Activated CD8-positive, alpha-beta T cell treated with anti-CD3 and anti-CD28 coated beads for 36 hours (primary cell): ENCODE data around the gene RFX2. TPM values are rescaled to one million over a fixed set of nuclear protein-coding genes. Genes with fewer than 3 reads are reported as not detected.
A peak's percentile ranks its signal among the peaks of the same experiment; 100 is the strongest.
"Not testable (repeated sequence)": the region's sequence is repeated elsewhere in the genome, so short reads cannot be mapped to it uniquely, and the experiment has no call there.

Source experiments
- ATAC-seq: fragments of 200-7000 bp; cut with Tn5 transposase; one replicate; pipeline ENCODE4 v1.10.0; 2021; ENCODE audit warnings: mild to moderate bottlenecking, moderate library complexity
- CTCF ChIA-PET: fragments of 350-600 bp; sonication (Branson Sonifier 250); formaldehyde crosslinking; loops from one replicate; lab custom pipeline; 2021; ENCODE audit warnings: antibody characterized with exemption; lab: Charles Lee
- POLR2A ChIA-PET: fragments of 350-600 bp; sonication (Branson Sonifier 250); formaldehyde crosslinking; loops from one replicate; lab custom pipeline; 2021; ENCODE audit warnings: antibody characterized with exemption; lab: Charles Lee
- DNase-seq: peaks from one replicate; pipeline ENCODE4 v3.0.0-alpha.2; 2020
- H3K27ac Mint-ChIP-seq: one replicate; pipeline ENCODE4 v1.8.0; 2021; ENCODE audit warnings: mild to moderate bottlenecking, mixed read lengths
- H3K27me3 Mint-ChIP-seq: one replicate; pipeline ENCODE4 v1.8.0; 2021; ENCODE audit warnings: mixed read lengths
- H3K36me3 Mint-ChIP-seq: one replicate; pipeline ENCODE4 v1.8.0; 2021; ENCODE audit warnings: low read depth, mixed read lengths
- H3K4me1 Mint-ChIP-seq: one replicate; pipeline ENCODE4 v1.8.0; 2021; ENCODE audit warnings: low read depth, mixed read lengths
- H3K4me3 Mint-ChIP-seq: one replicate; pipeline ENCODE4 v1.8.0; 2021; ENCODE audit warnings: mild to moderate bottlenecking, moderate library complexity, mixed read lengths
- H3K9me3 Mint-ChIP-seq: one replicate; pipeline ENCODE4 v1.8.0; 2021; ENCODE audit warnings: mixed read lengths
- intact Hi-C: fragments of 100-400 bp; cut with micrococcal nuclease; formaldehyde crosslinking; loops from one replicate; pipeline ENCODE4 v1.10.0; 2022
- total RNA-seq, 2 experiments: library from RNA; stranded (reverse); gene quantifications; one replicate each; pipeline ENCODE4 v1.2.3, GENCODE V29; 2021
- TF ChIP-seq, protein P1 (sequence below): fragments of 200-600 bp; IDR thresholded peaks from one replicate; pipeline ENCODE4 v1.8.0; 2022; ENCODE audit warnings: antibody characterized with exemption, mild to moderate bottlenecking

RFX2 gene
- total RNA-seq, 2 experiments from 2014 or later, result 8.9 to 10.5 TPM

DNA sequence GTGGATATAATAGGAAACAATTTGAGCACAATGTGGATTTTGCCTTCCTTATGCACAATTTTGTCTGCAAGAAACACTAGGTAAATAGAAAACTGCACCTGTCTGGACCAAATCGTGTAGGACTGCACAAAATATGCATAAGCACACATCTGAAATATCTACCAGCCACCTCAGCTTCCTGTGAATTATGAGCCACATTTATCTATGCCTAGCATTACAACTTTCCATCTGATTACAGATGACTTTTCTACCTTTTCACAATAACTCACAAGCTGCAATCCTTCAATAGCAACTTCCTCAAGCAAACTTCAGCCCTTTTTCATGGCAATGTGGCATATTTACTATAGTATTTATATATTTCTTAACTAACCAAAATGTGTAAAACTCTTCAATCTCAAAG lies 5.7 kb upstream of the RFX2 start:
- CTCF ChIA-PET, result interaction anchor here (2.0 to 8.2 kb wide), 3 partner anchors 11 to 68 kb away, joined by 4 to 45 read pairs (median 18); no protein-coding TSS in a partner anchor
- Mint-ChIP-seq H3K27ac (no peak overlapping the region), H3K9me3 (peaks cover 5% of the 10 kb centered on the region), H3K4me3 (no peak overlapping the region), H3K4me1 (peaks cover 6% of the 10 kb centered on the region), H3K36me3 (no peaks in the 10 kb centered on the region), H3K27me3 (no peaks in the 10 kb centered on the region)
- no peak for DNase-seq
- no peak for ATAC-seq
- TF ChIP-seq, protein P1, sequence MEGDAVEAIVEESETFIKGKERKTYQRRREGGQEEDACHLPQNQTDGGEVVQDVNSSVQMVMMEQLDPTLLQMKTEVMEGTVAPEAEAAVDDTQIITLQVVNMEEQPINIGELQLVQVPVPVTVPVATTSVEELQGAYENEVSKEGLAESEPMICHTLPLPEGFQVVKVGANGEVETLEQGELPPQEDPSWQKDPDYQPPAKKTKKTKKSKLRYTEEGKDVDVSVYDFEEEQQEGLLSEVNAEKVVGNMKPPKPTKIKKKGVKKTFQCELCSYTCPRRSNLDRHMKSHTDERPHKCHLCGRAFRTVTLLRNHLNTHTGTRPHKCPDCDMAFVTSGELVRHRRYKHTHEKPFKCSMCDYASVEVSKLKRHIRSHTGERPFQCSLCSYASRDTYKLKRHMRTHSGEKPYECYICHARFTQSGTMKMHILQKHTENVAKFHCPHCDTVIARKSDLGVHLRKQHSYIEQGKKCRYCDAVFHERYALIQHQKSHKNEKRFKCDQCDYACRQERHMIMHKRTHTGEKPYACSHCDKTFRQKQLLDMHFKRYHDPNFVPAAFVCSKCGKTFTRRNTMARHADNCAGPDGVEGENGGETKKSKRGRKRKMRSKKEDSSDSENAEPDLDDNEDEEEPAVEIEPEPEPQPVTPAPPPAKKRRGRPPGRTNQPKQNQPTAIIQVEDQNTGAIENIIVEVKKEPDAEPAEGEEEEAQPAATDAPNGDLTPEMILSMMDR, result no peak
- intact Hi-C loops, result no loop called here
- POLR2A ChIA-PET, result no interaction called here

DNA sequence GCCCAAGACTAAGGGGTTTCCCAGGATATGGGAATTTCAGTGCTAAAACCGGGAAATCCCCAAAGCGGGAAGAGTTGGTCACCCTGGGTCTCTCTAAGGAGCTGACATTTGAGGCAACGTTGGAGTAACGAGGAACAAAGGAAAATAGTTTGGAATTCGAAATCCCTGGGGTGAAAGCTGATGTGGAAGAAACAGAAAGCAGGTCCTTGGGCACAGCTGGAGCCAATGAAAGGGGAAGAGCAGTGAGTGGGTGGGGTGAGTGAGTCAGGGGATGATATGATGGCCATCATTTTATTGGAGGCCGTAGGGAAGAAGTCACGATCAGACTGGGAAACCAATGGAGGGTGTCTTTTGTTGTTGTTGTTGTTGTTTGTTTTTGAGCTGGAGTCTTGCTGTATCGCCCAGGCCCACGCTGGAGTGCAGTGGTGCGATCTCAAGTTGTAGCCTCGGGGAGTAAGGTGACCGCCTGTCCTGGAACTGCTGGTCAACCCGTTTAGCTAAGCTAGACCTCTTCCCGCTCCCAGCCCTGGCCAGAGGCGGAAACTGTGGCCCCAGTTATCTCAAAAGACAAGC lies 3.4 kb upstream of the RFX2 start:
- intact Hi-C loops, result no loop called here
- ATAC-seq (no peak), DNase-seq (no peak)
- TF ChIP-seq, protein P1, result no peak
- Mint-ChIP-seq H3K4me3 (no peak overlapping the region), H3K4me1 (peaks cover 14% of the 10 kb centered on the region), H3K27ac (no peak overlapping the region), H3K36me3 (no peaks in the 10 kb centered on the region), H3K27me3 (peaks cover 2% of the 10 kb centered on the region), H3K9me3 (peaks cover 5% of the 10 kb centered on the region)
- POLR2A ChIA-PET, result no interaction called here
- CTCF ChIA-PET, result interaction anchor here (8.2 kb wide), 1 partner anchor 13 kb away, joined by 45 read pairs; no protein-coding TSS in a partner anchor

DNA sequence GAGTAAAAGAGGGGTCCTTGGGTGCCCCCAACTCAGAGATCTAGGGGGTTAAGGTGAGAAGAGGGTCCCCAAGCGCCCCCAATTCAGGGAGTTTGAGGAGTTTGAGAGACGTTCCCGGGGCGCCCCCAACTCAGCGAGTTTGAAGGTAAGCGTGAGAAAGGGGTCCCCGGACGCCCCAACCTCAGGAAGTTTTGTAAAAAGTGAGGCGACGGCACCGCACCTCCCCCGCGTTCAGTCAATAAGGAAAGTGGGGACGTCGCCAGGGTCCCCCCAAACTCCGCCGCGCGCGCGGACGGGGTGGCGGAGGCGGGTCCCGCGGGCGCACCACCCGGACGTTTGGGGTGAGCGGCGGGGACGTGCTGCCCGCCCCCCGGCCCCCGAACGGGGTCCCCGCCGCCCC lies 353 bp downstream of the RFX2 start:
- Mint-ChIP-seq H3K4me1 (peaks cover 22% of the 10 kb centered on the region), H3K4me3 (peak overlapping the region; percentile 83), H3K36me3 (no peaks in the 10 kb centered on the region), H3K27me3 (peaks cover 3% of the 10 kb centered on the region), H3K27ac (peak overlapping the region; percentile 42), H3K9me3 (peaks cover 3% of the 10 kb centered on the region)
- CTCF ChIA-PET, result no interaction called here
- TF ChIP-seq, protein P1, result no peak
- peak; percentile 27 for DNase-seq
- POLR2A ChIA-PET, result no interaction called here
- intact Hi-C loops, result no loop called here
- ATAC-seq, result no peak

DNA sequence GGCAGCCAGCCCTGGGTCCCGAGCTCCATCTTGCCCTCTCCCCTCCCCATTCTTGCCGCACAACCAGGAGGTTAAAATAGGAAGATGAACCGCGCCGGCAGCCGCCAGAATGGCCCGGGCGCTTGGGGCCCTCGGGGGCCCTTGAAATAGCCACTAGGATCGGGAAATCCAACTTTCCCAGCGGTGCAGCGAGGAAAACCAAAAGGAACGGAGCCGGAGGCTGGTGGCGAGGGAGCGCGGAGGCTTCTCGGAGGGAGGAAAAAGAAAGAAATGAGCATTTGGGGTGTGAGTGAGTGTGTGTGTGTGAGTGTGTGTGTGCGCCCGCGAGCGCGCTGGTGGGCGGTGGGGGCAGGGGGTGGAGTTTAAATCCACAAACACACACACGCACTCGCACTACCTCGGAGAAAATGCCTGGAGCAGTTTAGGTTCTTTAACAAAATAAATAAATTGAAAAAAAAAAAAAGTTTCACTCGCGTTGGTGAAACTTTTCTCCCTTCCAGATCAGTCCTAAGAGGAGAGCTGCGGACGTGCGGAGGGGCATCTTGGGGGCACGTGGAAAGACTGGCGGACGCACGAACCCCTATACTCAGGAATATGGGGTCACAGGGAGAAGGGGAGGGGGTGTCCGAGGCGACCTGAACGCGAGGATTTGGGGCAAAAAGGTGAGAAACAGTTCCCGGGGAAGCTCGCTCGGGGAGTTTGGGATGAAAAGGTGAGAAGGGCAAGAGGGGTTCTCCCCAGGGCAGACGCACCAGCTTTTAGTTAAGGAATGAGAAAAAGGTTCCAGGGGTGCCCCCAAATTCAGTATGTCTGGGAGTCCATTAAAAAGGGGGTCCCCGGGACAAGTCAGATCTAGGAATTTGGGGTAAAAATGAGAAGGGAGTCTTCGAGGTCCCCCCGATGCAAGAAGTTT lies 1.3 kb downstream of the RFX2 start:
- Mint-ChIP-seq H3K9me3 (peaks cover 3% of the 10 kb centered on the region), H3K4me3 (peak overlapping the region; percentile 83), H3K27ac (peak overlapping the region; percentile 42), H3K27me3 (peaks cover 3% of the 10 kb centered on the region), H3K4me1 (peaks cover 22% of the 10 kb centered on the region), H3K36me3 (no peaks in the 10 kb centered on the region)
- CTCF ChIA-PET, result interaction anchor here (1.0 to 1.2 kb wide), 3 partner anchors 19 to 90 kb away, joined by 3 to 4 read pairs (median 3); no protein-coding TSS in a partner anchor
- intact Hi-C loops, result no loop called here
- DNase-seq (peak; percentile 70), ATAC-seq (no peak)
- TF ChIP-seq, protein P1, result no peak
- POLR2A ChIA-PET, result interaction anchor here (0.7 to 1.4 kb wide), 4 partner anchors 9 to 168 kb away, joined by 3 to 5 read pairs (median 4); no protein-coding TSS in a partner anchor

DNA sequence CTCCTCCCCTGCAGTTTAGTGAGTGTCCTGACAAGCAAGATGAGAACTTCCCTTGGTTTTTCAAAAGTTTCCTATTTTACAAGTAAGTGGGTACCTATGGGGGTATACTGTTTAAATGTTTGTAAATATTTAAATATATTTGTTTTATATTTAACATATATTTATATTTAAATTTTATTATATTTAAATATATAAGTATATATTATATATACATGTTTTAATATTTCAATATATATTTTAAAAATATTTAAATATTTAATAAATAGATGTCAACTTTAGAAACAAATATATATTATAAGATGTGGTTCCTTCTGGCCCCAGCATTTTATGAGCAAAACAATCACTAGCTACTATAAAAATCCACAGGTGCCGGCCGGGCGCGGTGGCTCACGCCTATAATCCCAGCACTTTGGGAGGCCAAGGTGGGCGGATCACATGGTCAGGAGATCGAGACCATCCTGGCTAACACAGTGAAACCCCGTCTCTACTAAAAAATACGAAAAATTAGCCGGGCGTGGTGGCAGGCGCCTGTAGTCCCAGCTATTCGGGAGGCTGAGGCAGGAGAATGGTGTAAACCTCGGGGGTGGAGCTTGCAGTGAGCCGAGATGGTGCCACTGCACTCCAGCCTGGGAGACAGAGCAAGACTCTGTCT lies 3.5 kb downstream of the RFX2 start:
- intact Hi-C loops, H3K27me3 Mint-ChIP-seq, DNase-seq, H3K27ac Mint-ChIP-seq, H3K4me3 Mint-ChIP-seq, H3K9me3 Mint-ChIP-seq, ATAC-seq, H3K36me3 Mint-ChIP-seq: not testable (repeated sequence)
- peaks cover 22% of the 10 kb centered on the region for H3K4me1 Mint-ChIP-seq
- ChIA-PET CTCF (interaction anchor here (2.3 kb wide), 1 partner anchor 21 kb away, joined by 7 read pairs; no protein-coding TSS in a partner anchor), POLR2A (interaction anchor here (1.5 kb wide), 1 partner anchor 9 kb away, joined by 3 read pairs; no protein-coding TSS in a partner anchor)
